ENCODE measurements around the gene SNTG2. TPM values are rescaled to one million over a fixed set of nuclear protein-coding genes. Genes with fewer than 3 reads are reported as not detected.

Gene SNTG2
- total and polyA plus RNA-seq, 12 donors, result 0.26 to 4.3 (median 0.72) TPM; not detected in 1

DNA sequence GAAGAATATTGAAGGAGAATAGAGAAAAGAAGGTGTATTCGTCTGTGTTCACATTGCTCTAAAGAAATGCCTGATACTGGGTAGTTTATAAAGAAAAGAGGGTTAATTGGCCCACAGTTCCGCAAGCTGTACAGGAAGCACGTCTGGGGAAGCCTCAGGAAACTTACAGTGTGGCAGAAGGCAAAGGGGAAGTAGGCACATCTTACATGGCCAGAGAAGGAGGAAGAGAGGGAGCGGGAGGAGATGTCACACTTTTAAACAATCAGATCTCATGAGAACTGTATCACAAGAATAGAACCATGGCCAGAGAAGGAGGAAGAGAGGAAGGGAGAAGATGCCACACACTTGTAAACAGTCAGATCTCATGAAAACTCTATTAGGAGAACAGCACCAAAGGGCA, 303.0 kb downstream of the SNTG2 start:
- intact Hi-C loops (cut with DNase I), result no loop called here

DNA sequence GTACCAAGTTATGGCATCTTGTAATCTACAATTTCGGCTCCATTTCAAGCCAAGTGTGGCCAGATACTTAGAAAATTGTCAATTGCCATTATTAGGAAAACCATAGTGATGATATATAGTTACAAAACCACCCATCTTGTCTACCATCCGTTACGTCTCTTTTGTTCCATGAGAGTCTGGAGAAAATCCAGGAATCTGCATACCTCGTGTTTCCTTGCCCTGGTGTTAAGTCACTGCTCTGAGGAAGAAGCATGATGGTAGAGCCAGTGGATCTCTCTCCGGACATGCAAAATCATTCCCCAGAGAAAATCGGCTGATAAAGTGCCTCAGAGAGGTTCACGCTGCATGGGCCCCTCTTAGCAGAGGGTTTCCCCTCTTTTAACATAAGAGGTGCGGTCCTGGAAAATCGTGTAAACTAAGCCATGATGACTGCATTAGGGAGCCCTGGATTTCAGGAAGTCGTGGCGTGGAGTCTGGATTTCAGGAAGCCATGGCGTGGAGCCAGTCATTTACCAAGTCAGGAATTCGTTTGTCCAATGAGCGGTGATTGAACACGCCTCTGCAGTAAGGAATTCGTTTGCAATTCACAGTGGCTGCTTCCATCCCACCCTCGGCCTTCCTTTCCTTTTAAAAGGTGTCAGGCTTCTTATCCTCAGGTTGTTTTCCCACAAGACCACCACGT, 304.2 kb downstream of the SNTG2 start:
- TF ChIP-seq, protein P1, sequence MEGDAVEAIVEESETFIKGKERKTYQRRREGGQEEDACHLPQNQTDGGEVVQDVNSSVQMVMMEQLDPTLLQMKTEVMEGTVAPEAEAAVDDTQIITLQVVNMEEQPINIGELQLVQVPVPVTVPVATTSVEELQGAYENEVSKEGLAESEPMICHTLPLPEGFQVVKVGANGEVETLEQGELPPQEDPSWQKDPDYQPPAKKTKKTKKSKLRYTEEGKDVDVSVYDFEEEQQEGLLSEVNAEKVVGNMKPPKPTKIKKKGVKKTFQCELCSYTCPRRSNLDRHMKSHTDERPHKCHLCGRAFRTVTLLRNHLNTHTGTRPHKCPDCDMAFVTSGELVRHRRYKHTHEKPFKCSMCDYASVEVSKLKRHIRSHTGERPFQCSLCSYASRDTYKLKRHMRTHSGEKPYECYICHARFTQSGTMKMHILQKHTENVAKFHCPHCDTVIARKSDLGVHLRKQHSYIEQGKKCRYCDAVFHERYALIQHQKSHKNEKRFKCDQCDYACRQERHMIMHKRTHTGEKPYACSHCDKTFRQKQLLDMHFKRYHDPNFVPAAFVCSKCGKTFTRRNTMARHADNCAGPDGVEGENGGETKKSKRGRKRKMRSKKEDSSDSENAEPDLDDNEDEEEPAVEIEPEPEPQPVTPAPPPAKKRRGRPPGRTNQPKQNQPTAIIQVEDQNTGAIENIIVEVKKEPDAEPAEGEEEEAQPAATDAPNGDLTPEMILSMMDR (IDR thresholded peaks at IDR 0.05), result no peak
- no peak for TF ChIP-seq POLR2A (IDR thresholded peaks at IDR 0.05)
- Histone ChIP-seq H3K4me1 (replicated peaks in 1 of 2) (no peaks in the 10 kb centered on the region), H3K27ac (no peak overlapping the region), H3K4me3 (no peak overlapping the region), H3K36me3 (replicated peaks in 1 of 2) (no peaks in the 10 kb centered on the region), H3K27me3 (no peaks in the 10 kb centered on the region), H3K9me3 (replicated peaks in 1 of 3) (no peaks in the 10 kb centered on the region)
- no peak for DNase-seq
- 74 to 85% (median 78%) methylated on average over 18 of the region's 18 CpGs for WGBS, 4 donors
- intact Hi-C loops (cut with DNase I), result no loop called here

More for the DNA sequence above, 303.0 kb downstream of the SNTG2 start:
- Histone ChIP-seq H3K4me1 (replicated peaks in 1 of 2) (no peaks in the 10 kb centered on the region), H3K27me3 (no peaks in the 10 kb centered on the region), H3K4me3 (no peak overlapping the region), H3K36me3 (replicated peaks in 1 of 2) (no peaks in the 10 kb centered on the region), H3K27ac (no peak overlapping the region), H3K9me3 (replicated peaks in 1 of 3) (no peaks in the 10 kb centered on the region)
- TF ChIP-seq, protein P1 (IDR thresholded peaks at IDR 0.05), result no peak
- no peak for TF ChIP-seq POLR2A (IDR thresholded peaks at IDR 0.05)
- DNase-seq, result peak in 1 of 7 donors; percentile 8
- WGBS, 4 donors, result 42 to 67% (median 53%) methylated on average over 4 of the region's 4 CpGs

DNA sequence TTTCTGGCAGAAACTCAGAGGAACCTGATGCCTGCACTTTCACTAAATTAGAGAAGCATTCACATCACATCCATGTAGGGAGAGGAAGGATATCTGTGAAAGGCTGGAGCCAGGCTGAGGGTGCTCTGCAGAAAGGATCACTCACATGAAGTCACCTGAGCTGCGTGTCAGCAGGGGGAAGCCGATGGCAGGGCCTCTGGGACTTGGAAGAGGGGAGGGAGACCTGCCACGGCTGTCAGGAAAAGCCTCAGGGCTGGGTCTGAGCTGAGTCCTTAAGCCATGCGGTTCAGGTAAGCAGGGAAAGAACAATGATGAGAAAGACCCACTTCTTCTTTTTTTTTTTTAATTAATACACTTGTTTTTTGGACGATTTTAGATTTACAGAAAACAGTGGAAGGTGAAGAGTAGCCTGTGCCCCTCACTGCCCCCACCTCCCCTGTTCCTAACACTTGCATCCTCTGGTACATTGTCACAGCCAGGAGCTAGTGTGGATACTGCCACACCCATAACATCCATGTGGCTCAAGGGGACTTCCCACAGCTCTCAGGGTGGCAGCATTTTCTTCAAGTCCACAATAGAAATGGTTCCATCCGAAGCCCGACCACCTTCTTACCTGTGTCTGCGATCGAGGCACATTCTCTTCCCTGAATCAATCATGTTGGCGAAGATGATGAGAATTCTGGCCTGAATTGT, 306.1 kb downstream of the SNTG2 start:
- Histone ChIP-seq H3K27ac (no peak overlapping the region), H3K36me3 (replicated peaks in 1 of 2) (no peaks in the 10 kb centered on the region), H3K4me3 (no peak overlapping the region), H3K9me3 (replicated peaks in 1 of 3) (no peaks in the 10 kb centered on the region), H3K4me1 (replicated peaks in 1 of 2) (no peaks in the 10 kb centered on the region), H3K27me3 (no peaks in the 10 kb centered on the region)
- no peak for TF ChIP-seq POLR2A (IDR thresholded peaks at IDR 0.05)
- TF ChIP-seq, protein P1 (IDR thresholded peaks at IDR 0.05), result no peak
- DNase-seq, result no peak
- intact Hi-C loops (cut with DNase I), result no loop called here
- 68 to 74% (median 71%) methylated on average over 10 of the region's 10 CpGs for WGBS, 4 donors

GRCh38 chr2:1257334-1257733, 306.7 kb downstream of the SNTG2 start:
- no peak for DNase-seq
- Histone ChIP-seq H3K36me3 (replicated peaks in 1 of 2) (no peaks in the 10 kb centered on the region), H3K9me3 (replicated peaks in 1 of 3) (no peaks in the 10 kb centered on the region), H3K27ac (no peak overlapping the region), H3K27me3 (no peaks in the 10 kb centered on the region), H3K4me3 (no peak overlapping the region), H3K4me1 (replicated peaks in 1 of 2) (no peaks in the 10 kb centered on the region)
- TF ChIP-seq, protein P1 (IDR thresholded peaks at IDR 0.05), result no peak
- 62 to 69% (median 65%) methylated on average over 11 of the region's 11 CpGs for WGBS, 4 donors
- intact Hi-C loops (cut with DNase I), result no loop called here
